MCF 10A (cell line): ENCODE data around the gene ICAM2. TPM values are rescaled to one million over a fixed set of nuclear protein-coding genes. Genes with fewer than 3 reads are reported as not detected.

Source experiments
- BruUV-seq: library from RNA; stranded (reverse); fragments of 400-500 nt; replicated peaks from 2 replicates; lab custom pipeline; 2021; lab: Mats Ljungman, UMichigan
- CTCF ChIA-PET: fragments of 300-600 bp; sonication (Branson Sonifier 250); formaldehyde crosslinking; extraction: SDS; loops from one replicate; lab custom pipeline; 2021; ENCODE audit warnings: antibody characterized with exemption, inconsistent platforms; lab: Yijun Ruan, JAX
- POLR2A ChIA-PET: fragments of 300-600, 350-650 bp; sonication (Branson Sonifier 250); formaldehyde crosslinking; extraction: SDS; loops from one replicate; lab custom pipeline; 2020; ENCODE audit warnings: antibody characterized with exemption, inconsistent platforms; lab: Yijun Ruan, JAX
- DNase-seq: peaks from one replicate; pipeline ENCODE4 v3.0.0-alpha.2; 2018; ENCODE audit not compliant: unreplicated experiment
- H3K27ac Mint-ChIP-seq: one replicate; pipeline ENCODE4 v1.8.0; 2022; ENCODE audit warnings: mild to moderate bottlenecking, low read depth, mixed read lengths; ENCODE audit not compliant: unreplicated experiment
- H3K27me3 Mint-ChIP-seq: one replicate; pipeline ENCODE4 v1.8.0; 2022; ENCODE audit warnings: mixed read lengths; ENCODE audit not compliant: insufficient read depth, unreplicated experiment
- H3K36me3 Mint-ChIP-seq: one replicate; pipeline ENCODE4 v1.8.0; 2022; ENCODE audit warnings: mild to moderate bottlenecking, moderate library complexity, mixed read lengths; ENCODE audit not compliant: insufficient read depth, unreplicated experiment
- H3K4me1 Mint-ChIP-seq: one replicate; pipeline ENCODE4 v1.8.0; 2022; ENCODE audit warnings: mixed read lengths; ENCODE audit not compliant: insufficient read depth, unreplicated experiment
- H3K4me3 Mint-ChIP-seq: one replicate; pipeline ENCODE4 v1.8.0; 2022; ENCODE audit warnings: mild to moderate bottlenecking, moderate library complexity, mixed read lengths; ENCODE audit not compliant: unreplicated experiment
- H3K9me3 Mint-ChIP-seq: one replicate; pipeline ENCODE4 v1.8.0; 2022; ENCODE audit warnings: mixed read lengths; ENCODE audit not compliant: unreplicated experiment
- intact Hi-C: fragments of 100-400 bp; cut with micrococcal nuclease; formaldehyde crosslinking; loops from 2 replicates; pipeline ENCODE4 v1.14.1; 2022
- total RNA-seq: library from RNA; stranded (reverse); gene quantifications from 2 replicates; pipeline ENCODE4 v1.2.3, GENCODE V29; 2022
- TF ChIP-seq, protein P1 (sequence below): fragments of 200-600 bp; IDR thresholded peaks from one replicate; pipeline ENCODE4 v1.8.0; 2022; ENCODE audit warnings: antibody characterized with exemption, mild to moderate bottlenecking; ENCODE audit not compliant: unreplicated experiment

Gene ICAM2
- total RNA-seq, 1 experiment from 2014 or later = not detected

DNA sequence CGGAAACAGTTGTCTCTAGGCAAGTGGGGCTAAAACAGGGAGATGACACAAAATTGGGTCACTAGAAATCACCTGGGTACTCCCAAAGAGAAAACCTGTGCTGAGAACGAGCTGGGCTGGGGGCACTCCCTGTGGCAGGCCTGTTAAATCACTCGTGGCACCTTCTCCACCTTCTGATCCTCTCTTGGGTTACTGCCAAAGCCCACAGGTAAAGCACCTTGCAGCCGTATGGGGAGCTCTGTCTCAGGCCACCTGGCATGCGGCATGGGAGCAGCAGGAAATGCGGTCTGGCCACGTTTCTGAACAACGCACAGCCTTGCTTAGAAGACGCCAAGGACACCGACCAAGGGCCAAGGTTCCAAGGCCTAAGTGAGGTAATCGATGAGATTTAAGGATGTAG is 21.5 kb upstream of the ICAM2 start:
- BruUV-seq = no TSS peak
- Mint-ChIP-seq H3K4me3 (no peak overlapping the region), H3K27me3 (no peaks in the 10 kb centered on the region), H3K36me3 (peaks cover 80% of the 10 kb centered on the region), H3K27ac (no peak overlapping the region), H3K9me3 (no peaks in the 10 kb centered on the region), H3K4me1 (no peaks in the 10 kb centered on the region)
- intact Hi-C loops = no loop called here
- no peak for DNase-seq
- ChIA-PET POLR2A (interaction anchor here (1.0 kb wide), 1 partner anchor 73 kb away, joined by 3 read pairs; no protein-coding TSS in a partner anchor), CTCF (interaction anchor here (0.6 to 2.5 kb wide), 9 partner anchors 13 to 486 kb away, joined by 3 to 15 read pairs (median 3); no protein-coding TSS in a partner anchor)
- TF ChIP-seq, protein P1, sequence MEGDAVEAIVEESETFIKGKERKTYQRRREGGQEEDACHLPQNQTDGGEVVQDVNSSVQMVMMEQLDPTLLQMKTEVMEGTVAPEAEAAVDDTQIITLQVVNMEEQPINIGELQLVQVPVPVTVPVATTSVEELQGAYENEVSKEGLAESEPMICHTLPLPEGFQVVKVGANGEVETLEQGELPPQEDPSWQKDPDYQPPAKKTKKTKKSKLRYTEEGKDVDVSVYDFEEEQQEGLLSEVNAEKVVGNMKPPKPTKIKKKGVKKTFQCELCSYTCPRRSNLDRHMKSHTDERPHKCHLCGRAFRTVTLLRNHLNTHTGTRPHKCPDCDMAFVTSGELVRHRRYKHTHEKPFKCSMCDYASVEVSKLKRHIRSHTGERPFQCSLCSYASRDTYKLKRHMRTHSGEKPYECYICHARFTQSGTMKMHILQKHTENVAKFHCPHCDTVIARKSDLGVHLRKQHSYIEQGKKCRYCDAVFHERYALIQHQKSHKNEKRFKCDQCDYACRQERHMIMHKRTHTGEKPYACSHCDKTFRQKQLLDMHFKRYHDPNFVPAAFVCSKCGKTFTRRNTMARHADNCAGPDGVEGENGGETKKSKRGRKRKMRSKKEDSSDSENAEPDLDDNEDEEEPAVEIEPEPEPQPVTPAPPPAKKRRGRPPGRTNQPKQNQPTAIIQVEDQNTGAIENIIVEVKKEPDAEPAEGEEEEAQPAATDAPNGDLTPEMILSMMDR = no peak

DNA sequence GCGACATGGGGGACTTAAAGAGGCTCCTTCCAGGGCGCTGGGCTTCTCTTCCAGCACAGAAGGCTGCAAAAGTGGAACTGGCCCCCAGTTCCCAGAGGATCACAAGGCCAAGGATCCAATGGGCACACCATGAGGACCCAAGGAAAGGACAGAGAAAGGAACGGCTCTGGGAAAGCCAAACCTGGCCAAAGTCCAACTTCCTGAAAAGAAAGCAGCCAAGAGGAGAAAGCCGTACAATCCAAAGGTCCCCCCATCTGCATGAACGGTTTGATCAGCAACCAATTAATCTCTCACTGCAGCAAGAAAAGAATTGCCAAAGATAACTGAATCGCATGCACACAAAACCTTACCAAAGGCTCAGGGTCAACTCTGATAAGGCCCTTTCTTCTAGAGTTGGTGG is 19.8 kb upstream of the ICAM2 start:
- POLR2A ChIA-PET = no interaction called here
- no peaks in the 10 kb centered on the region for H3K9me3 Mint-ChIP-seq
- H3K4me1 Mint-ChIP-seq = no peaks in the 10 kb centered on the region
- peaks cover 75% of the 10 kb centered on the region for H3K36me3 Mint-ChIP-seq
- CTCF ChIA-PET = no interaction called here
- no peak for DNase-seq
- H3K4me3 Mint-ChIP-seq = no peak overlapping the region
- intact Hi-C loops = no loop called here
- TF ChIP-seq, protein P1 = no peak
- no peak overlapping the region for H3K27ac Mint-ChIP-seq
- H3K27me3 Mint-ChIP-seq = no peaks in the 10 kb centered on the region
- BruUV-seq = no TSS peak

- no peaks in the 10 kb centered on the region for H3K4me1 Mint-ChIP-seq
- H3K9me3 Mint-ChIP-seq = no peaks in the 10 kb centered on the region
- DNase-seq = no peak
- CTCF ChIA-PET = interaction anchor here (0.6 to 1.8 kb wide), 4 partner anchors 9 to 127 kb away, joined by 3 to 7 read pairs (median 4); no protein-coding TSS in a partner anchor
- no peak overlapping the region for H3K4me3 Mint-ChIP-seq
- no TSS peak for BruUV-seq
- H3K36me3 Mint-ChIP-seq = peaks cover 66% of the 10 kb centered on the region
- TF ChIP-seq, protein P1 = no peak
- no peak overlapping the region for H3K27ac Mint-ChIP-seq
- no peaks in the 10 kb centered on the region for H3K27me3 Mint-ChIP-seq
- POLR2A ChIA-PET = interaction anchor here (1.0 to 1.1 kb wide), 2 partner anchors 14 to 99 kb away, joined by 3 read pairs; no protein-coding TSS in a partner anchor
- intact Hi-C loops = no loop called here
Measured at GRCh38 chr17:64039106-64039400, 18.6 kb upstream of the ICAM2 start.

GRCh38 chr17:64038331-64039105 is 18.1 kb upstream of the ICAM2 start:
- Mint-ChIP-seq H3K9me3 (no peaks in the 10 kb centered on the region), H3K4me1 (no peaks in the 10 kb centered on the region), H3K27ac (no peak overlapping the region), H3K36me3 (peaks cover 61% of the 10 kb centered on the region), H3K27me3 (no peaks in the 10 kb centered on the region), H3K4me3 (no peak overlapping the region)
- no peak for DNase-seq
- ChIA-PET CTCF (interaction anchor here (1.2 to 1.8 kb wide), 2 partner anchors 9 to 126 kb away, joined by 3 to 7 read pairs; no protein-coding TSS in a partner anchor), POLR2A (interaction anchor here (0.7 to 1.1 kb wide), 4 partner anchors 9 to 324 kb away, joined by 3 read pairs; no protein-coding TSS in a partner anchor)
- intact Hi-C loops = no loop called here
- no TSS peak for BruUV-seq
- TF ChIP-seq, protein P1 = no peak
